ENCODE results near the gene FNIP1. TPM values are rescaled to one million over a fixed set of nuclear protein-coding genes. Genes with fewer than 3 reads are reported as not detected.

Gene FNIP1
- total and polyA plus RNA-seq, 9 of the 15 experiments (the other 6 are each of a cell fraction or from before 2014, with no cell fraction given), result 5.0 to 32.8 (median 18.4) TPM

- no peak overlapping the region for H2AFZ ChIP-seq (ENCODE audit: low read depth, low read length)
- ChIA-PET CTCF (ENCODE audit: low intra/inter-chr PET ratio) (no interaction called here), POLR2A (interaction anchor here (0.9 to 1.9 kb wide), 3 partner anchors 7 to 10 kb away, joined by 3 to 8 read pairs (median 3); no protein-coding TSS in a partner anchor)
- no TSS peak for BruUV-seq (replicated peaks)
- no peak overlapping the region for H3K9ac ChIP-seq (ENCODE audit: insufficient read depth in 1 of 2, low read depth in 2 of 2, low read length in 2 of 2)
- H3K4me3 ChIP-seq, result no peak overlapping the region
- no peak overlapping the region for H3K27ac ChIP-seq (ENCODE audit: extremely low read depth, low read depth, low read length)
- no peaks in the 10 kb centered on the region for H3K9me1 ChIP-seq (ENCODE audit: control insufficient read depth, insufficient read depth, low read length)
- in situ Hi-C loops (cut with MboI), result no loop called here
- ATAC-seq (no peak; the same call in 2 of the 3 replicates), FAIRE-seq (no peak), DNase-seq (ENCODE audit: extremely low read depth in 1 of 4, low spot score in 3 of 4) (no peak)
- WGBS (ENCODE audit: insufficient coverage, low coverage, missing lambda C conversion rate), result 98% methylated on average over 5 of the region's 5 CpGs
- H3K36me3 ChIP-seq (ENCODE audit: control insufficient read depth, insufficient read depth, low read length), result peaks cover 74% of the 10 kb centered on the region
- H3K9me3 ChIP-seq (replicated peaks; ENCODE audit: control insufficient read depth, insufficient read depth, low read depth, low read length), result no peaks in the 10 kb centered on the region
- TF ChIP-seq CBFB (CRISPR knock-in tag; IDR thresholded peaks at IDR 0.05) (no peak), E2F4 (CRISPR knock-in tag; IDR thresholded peaks at IDR 0.05; ENCODE audit: low read depth) (no peak), STAT5A (IDR thresholded peaks at IDR 0.05; ENCODE audit: borderline replicate concordance, low read length) (no peak), E2F5 (CRISPR knock-in tag; IDR thresholded peaks at IDR 0.05) (no peak), ZBTB26 (CRISPR knock-in tag; IDR thresholded peaks at IDR 0.05) (no peak), GMEB1 (CRISPR knock-in tag; IDR thresholded peaks at IDR 0.05) (no peak), ZFPM2 (CRISPR knock-in tag; IDR thresholded peaks at IDR 0.05) (no peak), HDAC8 (tag; IDR thresholded peaks at IDR 0.05) (no peak), ZEB2 (IDR thresholded peaks at IDR 0.05) (no peak), PKNOX1 (IDR thresholded peaks at IDR 0.05) (no peak), SMARCA4 (IDR thresholded peaks at IDR 0.05) (no peak)
- no peaks in the 10 kb centered on the region for H3K27me3 ChIP-seq (ENCODE audit: control insufficient read depth in 2 of 2, insufficient read depth in 2 of 2, low read length in 2 of 2)
- intact Hi-C loops (cut with micrococcal nuclease), result no loop called here
- no peaks in the 10 kb centered on the region for H3K4me1 ChIP-seq (replicated peaks in 1 of 2; ENCODE audit: control insufficient read depth in 2 of 2, insufficient read depth in 2 of 2, low read length in 2 of 2)
- H3K4me2 ChIP-seq (ENCODE audit: insufficient read depth, low read length), result no peak overlapping the region
- no peaks in the 10 kb centered on the region for H4K20me1 ChIP-seq (replicated peaks; ENCODE audit: control insufficient read depth, insufficient read depth, low read length)
- 0 out of 3 replicates have a peak, but pooled peaks cover 2% of the 10 kb centered on the region for H3K79me2 ChIP-seq (ENCODE audit: control insufficient read depth, insufficient read depth, low read length)
These were observed 78.3 kb downstream of the FNIP1 start for GRCh38 chr5:131718487-131719014.

All from K562 (cell line).